Ovary (tissue), 3 donors: ENCODE results near the gene PRKG1.

Experiments used
- CTCF ChIP-seq, 3 donors: fragments of 450-650 bp in 2 of 3; fragments of 200-600 bp in 1 of 3; IDR thresholded peaks; one replicate each; pipeline versions ENCODE4 v1.5.1 to v1.8.0; 2016 to 2022; ENCODE audit warnings: antibody characterized with exemption in 3 of 3, mild to moderate bottlenecking in 1 of 3
- EP300 ChIP-seq: sonication (generic); formaldehyde crosslinking; IDR thresholded peaks from one replicate; pipeline ENCODE4 v1.6.1; 2017; ENCODE audit warnings: antibody characterized with exemption
- POLR2A ChIP-seq: fragments of 450-650 bp; IDR thresholded peaks from one replicate; pipeline ENCODE4 v1.6.1; 2017; ENCODE audit warnings: antibody characterized with exemption, mild to moderate bottlenecking, moderate library complexity
- donor health status: DM: no; HTN: no; CAD: no.

- no peak for TF ChIP-seq CTCF (IDR thresholded peaks at IDR 0.05)
- TF ChIP-seq POLR2A, result no peak
- no peak for TF ChIP-seq EP300
Measured at GRCh38 chr10:52030975-52031374, 956.7 kb downstream of the PRKG1 start.
